ENCODE measurements around the gene CRYGN.

The CRYGN gene

DNA sequence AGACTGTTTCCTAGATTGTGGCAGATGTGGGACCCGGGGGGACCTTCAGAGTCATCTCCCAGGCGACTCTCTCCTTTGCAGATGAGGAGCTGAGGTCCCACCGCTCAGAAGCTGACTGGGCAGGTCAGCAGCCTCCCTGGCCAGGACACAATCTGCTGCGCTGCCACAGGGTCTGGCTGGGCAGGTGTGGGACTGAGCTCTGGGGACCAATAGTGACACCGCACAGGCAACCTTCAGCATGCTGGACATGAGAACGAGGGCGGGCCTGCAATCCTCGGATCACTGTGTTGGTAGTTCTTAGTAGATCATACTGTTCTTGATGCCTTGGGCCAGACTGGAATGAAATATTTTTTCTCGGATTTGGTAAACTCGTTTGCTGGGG lies 20.5 kb upstream of the CRYGN start:
- in situ Hi-C loops (cut with MboI; ENCODE audit: low sequenced_read_pairs), result no loop called here

DNA sequence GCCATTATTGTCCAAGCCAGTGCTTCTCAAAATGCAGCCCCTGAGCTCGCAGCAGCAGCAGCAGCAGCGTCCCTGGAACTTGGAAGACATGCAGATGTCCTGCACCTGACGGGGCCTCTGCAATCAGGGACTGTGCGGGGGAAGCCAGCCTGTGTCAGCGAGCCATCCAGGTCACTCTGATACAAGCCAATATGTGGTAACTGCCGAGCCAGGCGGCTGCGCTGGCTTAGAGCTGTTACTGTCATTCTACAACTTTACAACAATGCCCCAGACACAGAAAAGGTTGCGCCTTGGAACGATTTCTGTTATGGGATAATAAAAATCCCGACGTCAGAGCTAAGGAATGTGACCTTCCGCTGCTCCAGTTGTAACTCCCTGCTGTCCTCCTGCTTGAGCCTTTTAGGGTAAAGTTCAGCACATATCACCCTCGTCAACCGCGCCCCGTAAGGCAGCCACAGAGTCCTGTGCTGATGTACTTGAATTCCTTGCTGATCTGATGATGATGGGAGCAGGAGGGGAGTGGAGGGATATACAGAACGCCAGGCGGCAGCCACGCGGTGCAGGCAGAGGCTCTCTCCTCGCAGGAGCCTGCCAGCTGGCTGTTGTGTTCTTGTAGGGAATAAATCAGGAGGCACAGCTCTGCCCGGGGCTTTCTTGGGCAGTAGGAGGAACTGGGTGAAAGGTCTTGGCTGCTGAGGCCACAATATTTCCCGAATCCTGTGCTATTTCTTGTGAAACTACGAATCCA lies 20.0 kb upstream of the CRYGN start:
- in situ Hi-C loops (cut with MboI; ENCODE audit: low sequenced_read_pairs), result no loop called here

DNA sequence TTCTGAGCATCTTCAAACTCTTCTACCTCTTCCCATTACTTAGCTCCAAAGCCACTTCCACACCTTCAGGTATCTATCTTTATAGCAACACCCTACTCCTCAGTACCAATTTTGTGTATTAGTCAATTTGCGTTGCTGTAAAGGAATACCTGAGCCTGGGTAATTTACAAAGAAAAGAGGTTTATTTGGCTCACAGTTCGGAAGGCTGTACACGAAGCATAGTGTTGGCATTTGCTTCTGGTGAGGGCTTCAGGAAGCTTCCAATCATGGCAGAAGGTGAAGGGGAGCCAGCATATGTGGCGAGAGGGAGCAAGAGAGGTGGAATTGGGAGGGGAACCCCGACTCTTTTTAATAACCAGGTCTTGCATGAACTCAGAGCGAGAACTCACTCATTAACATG lies 17.6 kb upstream of the CRYGN start:
- in situ Hi-C loops (cut with MboI; ENCODE audit: low sequenced_read_pairs), result no loop called here

DNA sequence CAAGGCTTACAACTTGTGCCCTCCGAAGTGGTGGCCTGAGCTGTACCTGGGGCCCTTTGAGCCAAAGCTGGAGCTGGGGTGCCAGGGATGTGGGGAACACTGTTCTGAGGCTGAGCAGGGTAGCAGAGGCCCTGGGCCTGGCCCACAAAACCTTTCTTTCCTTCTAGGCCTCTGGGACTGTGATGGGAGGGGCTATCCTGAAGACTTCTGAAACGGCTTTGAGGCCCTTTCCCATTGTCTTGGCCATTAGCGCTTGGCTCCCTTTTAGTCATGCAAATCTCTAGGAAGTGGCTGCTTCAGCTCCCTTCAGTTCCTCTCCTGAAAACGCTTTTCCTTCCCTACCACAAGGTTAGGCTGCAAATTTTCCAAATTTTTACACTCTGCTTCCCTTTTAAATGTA lies 16.8 kb upstream of the CRYGN start:
- in situ Hi-C loops (cut with MboI; ENCODE audit: low sequenced_read_pairs), result no loop called here

DNA sequence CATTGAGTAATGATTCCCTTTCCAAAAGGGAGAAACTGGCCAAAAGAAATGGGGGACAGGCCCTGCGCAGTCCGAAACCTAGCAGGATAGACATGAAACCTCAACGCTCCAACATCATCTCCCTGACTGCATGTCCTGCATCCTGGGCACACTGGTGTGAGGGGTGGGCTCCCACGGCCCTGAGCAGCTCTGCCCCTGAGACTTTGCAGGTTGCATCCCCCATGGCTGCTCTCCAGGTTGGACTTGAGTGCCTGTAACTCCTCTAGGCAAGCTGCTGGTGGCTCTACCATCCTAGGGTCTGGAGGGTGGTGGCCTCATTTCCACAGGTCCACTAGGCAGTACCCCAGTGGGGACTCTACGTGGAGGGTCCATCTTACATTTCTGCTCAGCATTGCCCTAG lies 16.3 kb upstream of the CRYGN start:
- in situ Hi-C loops (cut with MboI; ENCODE audit: low sequenced_read_pairs), result no loop called here

DNA sequence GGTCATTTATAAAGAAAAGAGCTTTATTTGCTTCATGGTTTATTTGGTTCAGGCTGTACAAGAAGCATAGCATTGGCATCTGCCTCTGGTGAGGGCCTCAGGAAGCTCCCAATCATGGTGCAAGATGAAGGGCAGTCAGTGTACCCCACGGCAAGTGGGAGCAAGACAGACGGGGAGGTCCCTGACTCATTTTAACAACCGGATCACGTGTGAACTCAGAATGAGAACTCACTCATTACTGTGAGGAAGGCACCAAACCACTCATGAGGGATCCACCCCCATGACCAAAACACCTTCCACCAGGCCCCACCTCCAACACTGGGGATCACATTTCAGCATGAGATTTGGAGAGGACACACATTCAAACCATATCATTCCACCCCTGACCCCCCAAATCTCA lies 15.7 kb upstream of the CRYGN start:
- in situ Hi-C loops (cut with MboI; ENCODE audit: low sequenced_read_pairs), result no loop called here

DNA sequence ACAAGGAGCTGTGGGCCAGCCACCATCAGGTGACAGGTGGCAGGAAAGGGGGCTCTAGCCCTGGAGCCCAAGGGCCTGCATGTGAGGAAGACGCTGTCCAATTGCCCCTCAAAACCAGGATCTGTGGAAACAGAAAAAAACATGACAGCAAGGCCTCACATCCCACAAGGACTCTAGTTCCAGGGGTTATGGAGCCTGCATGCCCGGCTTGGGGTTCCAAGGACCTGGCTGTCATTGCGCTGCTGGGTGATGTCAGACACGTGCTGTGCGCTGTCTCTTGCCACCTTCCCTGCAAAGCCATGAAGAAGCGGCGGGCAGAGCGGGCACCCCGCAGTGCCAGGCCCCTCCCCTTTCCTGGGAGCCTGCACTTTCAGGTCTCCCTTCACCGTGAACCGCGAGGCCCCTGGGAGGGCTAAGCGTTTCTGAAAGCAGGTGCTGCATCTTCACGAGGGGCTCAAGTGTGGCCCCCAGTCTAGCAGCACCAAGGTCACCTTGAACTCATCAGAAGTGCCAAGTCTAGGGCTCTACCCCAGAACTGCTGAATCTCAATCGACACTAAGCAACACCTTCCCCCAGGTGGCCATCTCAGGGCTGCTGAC lies 15.1 kb upstream of the CRYGN start:
- in situ Hi-C loops (cut with MboI; ENCODE audit: low sequenced_read_pairs), result no loop called here

DNA sequence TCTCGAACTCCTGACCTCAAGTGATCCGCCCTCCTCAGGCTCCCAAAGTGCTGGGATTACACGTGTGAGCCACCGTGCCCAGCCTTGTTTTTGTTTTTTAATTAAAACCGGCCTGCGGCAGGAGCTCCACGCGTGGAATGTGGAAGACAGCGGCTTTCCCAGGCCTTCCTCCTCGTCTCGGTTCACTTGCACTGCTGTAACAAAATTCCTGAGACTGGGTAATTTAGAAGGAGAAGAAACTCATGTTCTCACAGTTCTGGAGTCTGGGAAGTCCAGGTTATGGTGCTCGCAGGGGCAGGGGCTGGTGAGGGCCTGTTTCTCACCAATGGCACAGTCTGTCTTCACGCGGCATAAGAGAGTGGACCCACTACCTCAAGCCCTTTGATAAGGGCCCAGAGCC lies 14.4 kb upstream of the CRYGN start:
- in situ Hi-C loops (cut with MboI; ENCODE audit: low sequenced_read_pairs), result no loop called here

DNA sequence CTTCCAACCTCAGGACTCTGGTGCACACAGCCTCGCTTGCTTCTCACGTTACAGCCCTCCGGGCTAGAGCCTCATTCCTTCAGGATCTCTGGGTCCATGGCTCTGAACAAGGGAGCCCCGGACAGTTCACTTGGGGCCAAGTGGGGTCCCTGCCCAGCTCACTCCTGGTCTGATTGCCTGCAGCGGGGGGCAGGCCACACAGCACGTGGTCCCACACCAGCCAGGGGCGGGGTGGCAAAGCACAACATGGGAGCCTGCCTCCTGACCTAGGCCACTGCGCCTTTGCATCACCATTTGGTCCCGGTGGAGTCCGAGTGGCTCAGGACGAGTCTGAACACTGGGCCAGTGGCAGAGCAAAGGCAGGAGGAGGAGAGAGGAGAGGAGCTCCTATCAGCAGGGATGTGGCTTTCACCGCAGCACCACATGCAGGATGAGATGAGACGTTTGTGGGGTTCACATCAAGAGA lies 13.4 kb upstream of the CRYGN start:
- in situ Hi-C loops (cut with MboI; ENCODE audit: low sequenced_read_pairs), result no loop called here

DNA sequence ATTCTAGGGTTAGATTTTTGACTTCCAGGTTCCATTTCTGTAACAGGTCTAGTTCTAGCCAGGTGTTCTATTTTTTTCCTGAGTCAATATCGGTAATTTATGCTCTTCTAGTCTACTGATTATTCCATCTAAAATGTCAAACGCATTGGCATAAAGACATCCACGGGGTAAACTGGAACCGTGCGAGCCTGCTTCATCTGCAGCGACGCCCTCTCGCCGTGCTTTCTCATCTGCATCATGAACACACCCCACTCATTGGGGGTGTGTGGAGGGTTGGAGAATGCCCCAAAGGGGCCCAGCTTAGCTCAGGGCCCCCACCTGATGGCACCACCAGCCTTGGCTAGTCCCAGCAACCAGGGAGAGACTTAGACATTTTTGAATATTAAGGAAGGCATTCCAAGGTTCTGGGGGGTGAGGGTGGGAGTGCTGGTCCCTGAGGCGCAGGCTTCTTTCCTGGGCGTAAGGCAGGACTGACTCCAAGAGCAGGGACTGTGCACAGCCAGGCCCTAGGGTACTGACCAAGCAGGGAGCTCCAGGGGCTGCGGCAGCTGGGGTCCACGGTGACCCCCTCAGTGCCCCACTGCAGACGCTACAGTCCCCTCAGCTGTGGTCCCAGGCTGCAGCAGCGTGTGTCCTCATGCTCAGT lies 12.9 kb upstream of the CRYGN start:
- in situ Hi-C loops (cut with MboI; ENCODE audit: low sequenced_read_pairs), result no loop called here

DNA sequence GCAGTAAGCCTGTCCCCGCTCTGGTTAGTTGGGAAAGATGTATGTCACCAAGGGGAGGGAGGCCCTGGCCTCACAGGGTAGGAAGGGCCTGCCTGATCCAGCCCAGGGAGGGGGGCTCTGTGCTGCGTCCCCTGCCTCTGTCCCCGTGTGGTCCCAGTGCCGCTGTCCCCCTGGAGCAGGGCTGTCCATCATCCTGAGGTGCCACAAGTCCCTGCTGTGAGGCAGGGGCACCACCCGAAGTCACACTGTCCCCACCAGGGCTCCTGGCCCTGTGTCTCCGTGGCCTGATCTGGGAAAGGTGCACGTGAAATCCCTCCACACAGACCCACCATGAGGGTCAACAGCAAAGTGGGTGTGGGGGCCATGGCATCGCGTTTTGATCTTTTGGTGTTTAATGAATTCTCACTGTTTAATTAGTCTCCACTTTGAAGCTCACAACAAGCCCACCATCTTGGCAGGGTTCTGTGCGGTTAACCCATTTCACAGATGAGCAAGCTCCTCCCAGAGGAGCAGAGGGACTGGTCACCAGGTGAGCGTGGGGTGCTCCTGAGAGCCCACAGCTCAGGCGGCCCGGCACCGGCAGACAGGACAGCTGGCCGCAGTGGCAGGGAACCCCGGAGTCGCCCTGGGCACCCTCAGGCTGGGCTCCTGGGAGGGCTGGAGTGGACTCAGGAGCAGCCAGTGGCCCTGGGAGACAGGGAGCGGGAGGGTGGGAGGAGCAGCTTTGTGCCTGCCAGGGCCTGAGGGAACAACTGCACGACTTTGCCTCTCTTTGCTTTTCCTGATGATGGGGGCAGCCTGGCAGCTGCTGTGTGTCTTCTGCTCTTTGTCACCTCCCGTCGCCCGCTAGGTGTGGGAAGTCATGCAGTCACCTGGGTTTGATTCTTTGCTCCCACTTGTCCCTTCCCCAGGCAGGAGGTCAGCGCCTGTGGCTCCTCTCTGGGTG lies 12.0 kb upstream of the CRYGN start:
- in situ Hi-C loops (cut with MboI; ENCODE audit: low sequenced_read_pairs), result no loop called here

DNA sequence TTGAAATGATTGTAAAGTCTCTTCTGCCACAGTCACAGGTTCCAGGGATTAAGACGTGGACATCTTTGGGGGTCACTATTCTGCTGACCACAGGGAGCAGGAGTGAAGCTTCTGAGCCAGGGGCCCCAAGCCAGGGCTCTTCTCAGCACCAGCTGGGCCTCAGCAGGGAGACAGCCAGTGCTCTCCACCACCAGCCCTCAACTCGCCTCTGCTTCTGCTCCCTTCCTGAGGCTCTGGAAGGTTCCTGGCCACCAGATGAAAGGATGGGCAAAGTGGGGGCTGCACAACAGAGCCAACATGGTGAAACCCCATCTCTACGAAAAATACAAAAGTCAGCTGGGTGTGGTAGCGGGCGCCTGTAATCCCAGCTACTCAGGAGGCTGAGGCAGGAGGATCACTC lies 11.2 kb upstream of the CRYGN start:
- in situ Hi-C loops (cut with MboI; ENCODE audit: low sequenced_read_pairs), result no loop called here

DNA sequence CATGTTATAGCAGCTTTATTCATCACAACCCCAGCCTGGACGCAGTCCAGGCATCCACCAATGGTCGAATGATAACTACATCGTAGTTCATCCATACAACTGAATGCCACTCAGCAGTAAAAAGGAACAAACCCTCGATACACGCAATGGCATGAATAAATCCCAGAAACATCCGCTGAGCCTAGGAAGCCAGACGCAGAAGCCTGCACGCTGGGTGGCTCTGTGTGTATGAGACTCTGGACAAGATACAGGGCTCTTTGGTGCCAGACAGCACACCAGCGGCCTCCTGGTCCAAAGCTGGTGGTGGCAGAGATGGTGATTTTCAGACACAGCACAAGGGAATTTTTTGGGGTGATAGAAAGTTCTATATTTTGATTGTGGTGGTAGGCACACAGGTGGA lies 10.0 kb upstream of the CRYGN start:
- in situ Hi-C loops (cut with MboI; ENCODE audit: low sequenced_read_pairs), result no loop called here

DNA sequence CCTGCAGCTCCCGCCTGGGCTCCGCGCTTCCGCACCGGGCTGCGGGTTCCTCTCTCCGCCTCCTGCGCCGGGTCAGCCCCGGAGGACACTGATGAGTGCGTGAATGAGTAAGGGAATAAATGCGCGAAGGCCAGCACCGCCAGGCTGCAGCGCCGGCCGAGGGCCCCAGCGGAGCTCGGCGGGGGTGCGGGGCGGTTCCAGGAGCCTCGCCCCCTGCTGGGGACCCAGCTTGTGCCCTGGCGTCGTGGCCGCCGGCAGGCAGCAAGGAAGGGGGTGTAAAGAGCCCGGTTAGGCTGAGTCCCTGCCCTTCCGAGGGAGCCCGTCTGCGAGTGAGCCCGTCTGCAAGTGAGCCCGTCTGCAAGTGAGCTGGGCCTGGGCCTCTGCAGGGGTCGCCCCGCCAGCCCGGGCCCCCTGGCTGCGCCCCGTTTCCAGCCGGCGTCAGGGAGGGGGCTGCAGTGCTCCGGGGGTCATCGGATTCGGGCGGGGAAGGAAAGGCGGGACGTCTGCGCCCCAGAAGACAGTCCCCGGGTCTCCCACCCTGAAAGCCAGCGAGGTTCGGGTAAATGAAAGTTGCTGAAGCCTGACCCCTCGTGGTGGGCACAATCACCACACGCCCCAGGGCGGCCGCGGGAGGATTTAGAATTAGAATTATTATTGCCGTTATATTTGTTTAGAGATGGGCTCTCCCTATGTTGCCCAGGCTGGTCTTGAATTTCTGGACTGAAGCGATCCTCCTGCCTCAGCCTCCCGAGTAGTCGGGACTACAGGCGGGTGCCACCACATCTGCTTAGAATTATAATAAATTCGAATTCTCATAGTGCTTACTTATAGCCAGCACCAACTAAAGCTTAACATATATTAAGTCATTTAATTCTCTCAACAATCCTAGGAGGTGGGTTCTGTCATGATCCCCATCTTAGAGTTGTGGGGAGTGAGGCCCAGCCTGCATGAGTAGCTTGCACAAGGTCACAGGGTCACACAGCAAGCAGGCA lies 8.6 kb upstream of the CRYGN start:
- in situ Hi-C loops (cut with MboI; ENCODE audit: low sequenced_read_pairs), result no loop called here

DNA sequence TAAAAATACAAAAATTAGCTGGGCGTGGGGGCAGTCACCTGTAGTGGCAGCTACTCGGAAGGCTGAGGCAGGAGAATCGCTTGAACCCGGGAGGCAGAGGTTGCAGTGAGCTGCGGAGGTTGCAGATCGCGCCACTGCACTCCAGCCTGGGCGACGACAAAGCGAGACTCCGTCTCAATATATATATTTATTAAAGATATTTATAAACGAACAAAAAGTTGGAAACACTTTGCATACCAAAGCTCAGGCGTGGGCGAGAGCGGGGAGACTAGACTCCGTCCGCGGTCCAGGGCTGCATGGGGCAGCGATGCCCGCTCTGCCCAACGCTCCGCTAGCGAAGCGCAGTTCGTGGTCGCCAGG lies 7.9 kb upstream of the CRYGN start:
- in situ Hi-C loops (cut with MboI; ENCODE audit: low sequenced_read_pairs), result no loop called here

DNA sequence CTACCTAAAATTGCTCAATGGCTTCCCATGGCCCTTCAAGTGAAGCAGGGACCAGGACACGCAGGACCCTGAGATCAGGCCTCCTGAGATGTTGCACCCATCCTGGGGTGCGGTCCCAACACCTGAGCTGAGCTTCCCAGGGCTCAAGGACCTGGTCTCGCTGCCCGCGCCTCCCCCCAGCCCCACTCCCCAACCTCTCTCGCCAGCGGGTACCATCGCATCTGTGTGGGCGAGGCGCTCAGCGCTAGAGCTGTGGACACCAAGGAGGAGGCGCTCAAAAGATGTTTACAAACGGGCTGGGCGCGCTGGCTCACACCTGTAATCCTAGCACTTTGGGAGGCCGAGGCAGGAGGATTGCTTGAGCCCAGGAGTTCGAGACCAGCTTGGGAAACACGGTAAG lies 7.4 kb upstream of the CRYGN start:
- in situ Hi-C loops (cut with MboI; ENCODE audit: low sequenced_read_pairs), result no loop called here

DNA sequence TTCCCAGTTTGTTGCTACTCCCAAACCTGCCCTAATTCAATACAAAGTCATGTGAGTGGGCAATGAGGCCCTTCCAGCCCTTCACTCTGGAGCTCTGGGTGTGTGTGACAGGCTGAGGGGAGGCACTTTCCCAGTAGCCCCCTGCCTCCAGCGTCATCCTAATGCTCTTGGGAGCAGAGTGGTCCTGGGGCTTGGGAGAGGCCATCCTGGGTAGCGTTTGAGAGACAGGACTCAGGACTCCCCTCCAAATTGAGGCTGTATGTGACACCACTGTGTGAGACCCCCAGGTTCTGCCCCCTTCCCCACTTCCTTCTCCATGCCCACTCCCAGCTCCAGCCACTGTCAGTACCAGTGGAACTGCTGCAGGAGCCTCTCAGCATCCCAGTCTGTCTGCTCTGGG lies 6.5 kb upstream of the CRYGN start:
- in situ Hi-C loops (cut with MboI; ENCODE audit: low sequenced_read_pairs), result no loop called here

DNA sequence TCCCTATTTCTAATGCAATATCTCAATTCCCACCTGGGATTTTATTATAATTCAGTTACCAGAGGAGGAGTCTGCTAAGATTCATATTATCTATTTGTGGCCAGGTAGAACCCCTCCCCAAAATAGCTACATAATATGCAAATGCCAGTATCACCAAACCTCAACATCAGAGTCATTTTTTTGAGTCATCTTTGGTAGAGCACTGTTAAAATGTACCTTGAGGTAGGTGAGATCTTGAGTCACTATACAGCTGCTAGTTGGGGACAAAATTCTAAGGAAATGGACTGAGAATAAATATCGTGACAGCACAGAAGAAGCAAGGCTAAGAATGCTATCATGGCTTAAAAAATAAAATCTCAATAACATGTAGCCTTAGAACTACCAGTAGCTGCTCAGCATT lies 4.7 kb upstream of the CRYGN start:
- in situ Hi-C loops (cut with MboI; ENCODE audit: low sequenced_read_pairs), result no loop called here

DNA sequence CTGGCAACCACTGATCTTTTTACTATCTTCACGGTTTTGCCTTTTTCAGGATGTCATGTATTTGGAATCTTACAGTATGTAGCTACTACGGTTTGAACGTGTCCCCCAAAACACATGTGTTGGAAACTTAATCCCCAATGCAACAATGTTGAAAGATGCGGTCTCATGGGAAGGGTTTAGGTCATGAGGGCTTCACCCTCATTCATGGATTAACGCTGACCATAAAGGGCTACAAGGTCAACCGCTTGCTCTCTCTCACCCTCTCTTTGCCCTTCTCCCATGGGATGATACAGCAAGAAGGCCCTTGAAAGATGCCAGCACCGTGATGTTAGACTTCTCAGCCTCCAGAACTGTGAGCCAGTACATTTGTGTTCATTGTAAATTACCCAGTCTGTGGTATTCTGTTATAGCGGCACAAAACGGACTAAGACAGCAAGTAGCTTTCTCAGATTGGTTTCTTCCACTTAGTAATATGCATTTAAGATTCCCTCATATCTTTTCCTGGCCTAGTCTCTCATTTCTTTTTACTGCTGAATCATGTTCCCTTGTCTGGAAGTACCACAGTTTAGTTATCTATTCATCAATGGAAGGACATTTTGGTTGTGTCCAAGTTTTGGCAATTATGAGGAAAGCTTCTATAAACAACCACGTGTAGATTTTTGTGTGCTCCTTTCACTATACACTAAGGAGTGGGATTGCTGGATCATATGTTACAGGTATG lies 3.0 kb upstream of the CRYGN start:
- in situ Hi-C loops (cut with MboI; ENCODE audit: low sequenced_read_pairs), result no loop called here

Measured in hTERT RPE-1 (cell line).